Stimulated activated CD8-positive, alpha-beta memory T cell treated with anti-CD3 and anti-CD28 coated beads, Interleukin-12 subunit alpha, Interleukin-12 subunit beta, amount 100 ng/mL, for 24 hours (primary cell): Measurements from ENCODE around the gene RNPEPL1.
A peak's percentile ranks its signal among the peaks of the same experiment; 100 is the strongest.
"Not testable (repeated sequence)": the region's sequence is repeated elsewhere in the genome, so short reads cannot be mapped to it uniquely, and the experiment has no call there.

Experiments
- DNase-seq: peaks from one replicate; pipeline ENCODE4 v3.0.0-alpha.2; 2020; ENCODE audit errors: extremely low read depth

The RNPEPL1 gene

GRCh38 chr2:240538031-240538780 is 30.1 kb upstream of the RNPEPL1 start:
- DNase-seq, result no peak

- not testable (repeated sequence) for DNase-seq
These were observed 29.2 kb upstream of the RNPEPL1 start for GRCh38 chr2:240539101-240539500.

GRCh38 chr2:240539906-240540305 is 28.4 kb upstream of the RNPEPL1 start:
- DNase-seq, result no peak

GRCh38 chr2:240551288-240551687 is 17.0 kb upstream of the RNPEPL1 start:
- DNase-seq, result no peak

GRCh38 chr2:240551811-240552210 is 16.5 kb upstream of the RNPEPL1 start:
- no peak for DNase-seq

GRCh38 chr2:240553956-240554480 is 14.3 kb upstream of the RNPEPL1 start:
- no peak for DNase-seq

GRCh38 chr2:240554767-240555493 is 13.4 kb upstream of the RNPEPL1 start:
- no peak for DNase-seq

GRCh38 chr2:240555541-240556250 is 12.6 kb upstream of the RNPEPL1 start:
- DNase-seq, result no peak

GRCh38 chr2:240556553-240557100 is 11.7 kb upstream of the RNPEPL1 start:
- no peak for DNase-seq

- DNase-seq, result no peak
These were observed 11.1 kb upstream of the RNPEPL1 start for GRCh38 chr2:240557101-240557751.

GRCh38 chr2:240557808-240558207 is 10.5 kb upstream of the RNPEPL1 start, which contains the start of gene ANKMY1:
Gene ANKMY1, minus strand, starts transcription at chr2:240557988. Its CDS starts 653 bp downstream, at chr2:240557335.
- DNase-seq, result no peak

GRCh38 chr2:240558236-240558761 is 10.0 kb upstream of the RNPEPL1 start:
- DNase-seq, result no peak

- DNase-seq, result no peak
These were observed 9.0 kb upstream of the RNPEPL1 start for GRCh38 chr2:240559286-240559685.

GRCh38 chr2:240560084-240560479 is 8.2 kb upstream of the RNPEPL1 start, which contains the start of gene DUSP28:
Gene DUSP28, plus strand, starts transcription at chr2:240560357. Its CDS starts 328 bp downstream, at chr2:240560685.
- peak; percentile 76 for DNase-seq

GRCh38 chr2:240560480-240561324 is 7.6 kb upstream of the RNPEPL1 start:
- DNase-seq, result peak; percentile 99

- DNase-seq, result no peak
These were observed 6.8 kb upstream of the RNPEPL1 start for GRCh38 chr2:240561325-240561971.

- DNase-seq, result not testable (repeated sequence)
These were observed 5.1 kb upstream of the RNPEPL1 start for GRCh38 chr2:240563231-240563630.

GRCh38 chr2:240563951-240564560 is 4.2 kb upstream of the RNPEPL1 start:
- no peak for DNase-seq
